Activated B cell treated with CpG ODN at 0.5 μM for 24 hours (primary cell): Measurements from ENCODE around the gene CARD18. TPM values are rescaled to one million over a fixed set of nuclear protein-coding genes. Genes with fewer than 3 reads are reported as not detected.

Experiments used
- ATAC-seq: fragments of 200-7000 bp; cut with Tn5 transposase; one replicate; pipeline ENCODE4 v1.10.0; 2021; ENCODE audit warnings: low read depth, mild to moderate bottlenecking, moderate library complexity
- CTCF ChIA-PET: fragments of 350-600 bp; sonication (Branson Sonifier 250); formaldehyde crosslinking; loops from one replicate; lab custom pipeline; 2021; ENCODE audit warnings: antibody characterized with exemption; lab: Charles Lee
- POLR2A ChIA-PET: fragments of 350-600 bp; sonication (Branson Sonifier 250); formaldehyde crosslinking; loops from one replicate; lab custom pipeline; 2021; ENCODE audit warnings: antibody characterized with exemption; lab: Charles Lee
- DNase-seq: peaks from one replicate; pipeline ENCODE4 v3.0.0; 2022
- H3K27ac Mint-ChIP-seq: one replicate; pipeline ENCODE4 v1.8.0; 2020; ENCODE audit warnings: mixed read lengths
- H3K27me3 Mint-ChIP-seq: one replicate; pipeline ENCODE4 v1.8.0; 2021; ENCODE audit warnings: mixed read lengths
- H3K36me3 Mint-ChIP-seq: one replicate; pipeline ENCODE4 v1.8.0; 2021; ENCODE audit warnings: low read depth, mixed read lengths
- H3K4me1 Mint-ChIP-seq: one replicate; pipeline ENCODE4 v1.8.0; 2021; ENCODE audit warnings: mixed read lengths
- H3K4me3 Mint-ChIP-seq: one replicate; pipeline ENCODE4 v1.8.0; 2020; ENCODE audit warnings: mild to moderate bottlenecking, mixed read lengths
- H3K9me3 Mint-ChIP-seq: one replicate; pipeline ENCODE4 v1.8.0; 2020; ENCODE audit warnings: mixed read lengths
- CTCF ChIP-seq: fragments of 200-600 bp; IDR thresholded peaks from one replicate; pipeline ENCODE4 v1.8.0; 2022; ENCODE audit warnings: antibody characterized with exemption, mild to moderate bottlenecking
- intact Hi-C: fragments of 100-400 bp; cut with micrococcal nuclease; formaldehyde crosslinking; loops from one replicate; pipeline ENCODE4 v1.15.1; 2024
- total RNA-seq: library from RNA; stranded (reverse); gene quantifications from 2 replicates; pipeline ENCODE4 v1.2.3, GENCODE V29; 2022

CARD18 gene
- total RNA-seq, 1 donor from 2014 or later: not detected

- no peak for DNase-seq
- intact Hi-C loops: no loop called here
- POLR2A ChIA-PET: no interaction called here
- no peaks in the 10 kb centered on the region for H3K4me1 Mint-ChIP-seq
- CTCF ChIA-PET: no interaction called here
- no peak for TF ChIP-seq CTCF
- no peak overlapping the region for H3K4me3 Mint-ChIP-seq
- no peak overlapping the region for H3K27ac Mint-ChIP-seq
- no peaks in the 10 kb centered on the region for H3K9me3 Mint-ChIP-seq
- no peak for ATAC-seq
- H3K36me3 Mint-ChIP-seq: no peaks in the 10 kb centered on the region
- H3K27me3 Mint-ChIP-seq: peaks cover 4% of the 10 kb centered on the region
These were observed 40.1 kb upstream of the CARD18 start for GRCh38 chr11:105179542-105180278.

DNA sequence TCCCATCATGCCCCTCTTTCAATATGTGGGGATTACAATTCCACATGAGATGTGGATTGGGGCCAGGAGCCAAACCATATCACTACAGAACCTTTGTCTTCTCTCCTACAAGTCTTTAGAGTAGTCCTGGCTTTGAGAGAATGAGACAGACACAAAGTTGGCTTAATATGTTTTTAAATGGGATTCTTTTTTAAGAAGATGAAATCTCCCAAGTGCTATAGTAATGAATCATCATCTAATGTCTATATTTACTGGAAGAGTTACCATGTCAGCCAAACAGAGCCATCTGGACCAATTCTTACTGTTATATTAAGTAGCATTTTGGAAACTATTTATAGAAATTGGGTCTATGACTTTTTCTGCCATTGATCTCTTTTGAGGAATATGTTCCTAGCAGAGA lies 38.1 kb upstream of the CARD18 start:
- Mint-ChIP-seq H3K27me3 (peaks cover 4% of the 10 kb centered on the region), H3K36me3 (no peaks in the 10 kb centered on the region), H3K9me3 (no peaks in the 10 kb centered on the region), H3K27ac (no peak overlapping the region), H3K4me3 (no peak overlapping the region), H3K4me1 (no peaks in the 10 kb centered on the region)
- DNase-seq: no peak
- ChIA-PET CTCF (no interaction called here), POLR2A (no interaction called here)
- TF ChIP-seq CTCF: no peak
- intact Hi-C loops: no loop called here
- no peak for ATAC-seq

- Mint-ChIP-seq H3K4me3 (no peak overlapping the region), H3K36me3 (no peaks in the 10 kb centered on the region), H3K27me3 (no peaks in the 10 kb centered on the region), H3K4me1 (no peaks in the 10 kb centered on the region), H3K9me3 (peaks cover 4% of the 10 kb centered on the region), H3K27ac (no peak overlapping the region)
- no peak for TF ChIP-seq CTCF
- DNase-seq (no peak), ATAC-seq (no peak)
- POLR2A ChIA-PET: no interaction called here
- CTCF ChIA-PET: no interaction called here
- intact Hi-C loops: no loop called here
These were observed 28.9 kb upstream of the CARD18 start for GRCh38 chr11:105168457-105168856.

- ATAC-seq: no peak
- H3K36me3 Mint-ChIP-seq: no peaks in the 10 kb centered on the region
- CTCF ChIA-PET: no interaction called here
These were observed 27.7 kb upstream of the CARD18 start for GRCh38 chr11:105167244-105167643.

DNA sequence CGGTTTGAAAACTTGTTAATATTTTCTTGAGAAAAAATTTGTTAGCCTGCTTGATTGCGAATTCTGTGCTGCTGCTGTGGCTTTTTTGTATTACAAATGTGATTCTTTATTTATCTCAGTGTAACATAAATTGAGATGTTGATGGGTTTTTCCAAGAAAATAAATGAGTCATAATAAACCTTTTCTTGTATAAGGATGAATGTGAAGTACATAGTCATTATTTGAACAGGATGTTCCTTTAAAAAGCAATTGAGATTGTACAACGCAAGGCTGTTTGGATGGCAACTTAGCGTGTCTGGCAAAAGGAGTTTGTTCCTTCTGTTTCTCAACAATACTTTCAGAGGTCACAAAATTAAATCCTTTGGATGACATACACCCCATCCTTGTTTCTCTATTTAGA lies 24.6 kb upstream of the CARD18 start:
- ATAC-seq: no peak
- no peak for DNase-seq
- Mint-ChIP-seq H3K27me3 (no peaks in the 10 kb centered on the region), H3K9me3 (no peaks in the 10 kb centered on the region), H3K27ac (no peak overlapping the region), H3K4me3 (no peak overlapping the region), H3K36me3 (no peaks in the 10 kb centered on the region), H3K4me1 (no peaks in the 10 kb centered on the region)
- no peak for TF ChIP-seq CTCF
- POLR2A ChIA-PET: no interaction called here
- CTCF ChIA-PET: no interaction called here
- intact Hi-C loops: no loop called here

More at GRCh38 chr11:105167244-105167643, 27.7 kb upstream of the CARD18 start:
- intact Hi-C loops: no loop called here
- POLR2A ChIA-PET: no interaction called here
- no peak for DNase-seq
- Mint-ChIP-seq H3K27me3 (no peaks in the 10 kb centered on the region), H3K4me3 (no peak overlapping the region), H3K27ac (no peak overlapping the region), H3K4me1 (no peaks in the 10 kb centered on the region), H3K9me3 (peaks cover 4% of the 10 kb centered on the region)
- no peak for TF ChIP-seq CTCF
